OCI-LY3 (cell line): Measurements from ENCODE around the gene CSH2.
"Not testable (repeated sequence)": the region's sequence is repeated elsewhere in the genome, so short reads cannot be mapped to it uniquely, and the experiment has no call there.

Experiments
- CTCF ChIP-seq: fragments of 200-600, 300-600 bp; sonication (generic); IDR thresholded peaks from 2 replicates; pipeline ENCODE4 v1.5.1; 2014; ENCODE audit warnings: antibody characterized with exemption, low read length, low read depth
- EZH2phosphoT487 ChIP-seq: fragments of 200-600 bp; shearing (Covaris generic); IDR thresholded peaks from 2 replicates; pipeline ENCODE4 v1.6.1; 2018; ENCODE audit warnings: antibody characterized with exemption, mixed run types, low read depth

DNA sequence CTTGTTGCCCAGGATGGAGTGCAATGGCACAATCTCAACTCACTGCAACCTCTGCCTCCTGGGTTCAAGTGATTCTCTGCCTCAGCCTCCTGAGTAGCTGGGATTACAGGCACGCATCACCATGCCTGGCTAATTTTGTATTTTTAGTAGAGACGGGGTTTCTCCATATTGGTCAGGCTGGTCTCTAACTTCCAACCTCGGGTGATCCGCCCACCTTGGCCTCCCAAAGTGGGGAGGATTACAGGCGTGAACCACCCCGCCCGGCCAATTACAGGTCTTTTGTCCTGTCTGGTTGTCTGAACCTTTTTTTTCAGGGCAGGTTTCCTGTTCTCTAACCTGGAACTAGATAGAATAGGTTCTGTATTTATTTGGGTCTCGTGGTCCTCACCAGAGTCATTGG lies 17.1 kb downstream of the CSH2 start:
- TF ChIP-seq CTCF, EZH2phosphoT487: not testable (repeated sequence)
